ENCODE results near the gene ANKS1B.

Gene ANKS1B

GRCh38 chr12:99917711-99918402, 66.9 kb downstream of the ANKS1B start:
- DNase-seq (ENCODE audit: extremely low spot score), result no peak
- ChIA-PET CTCF (no interaction called here), POLR2A (no interaction called here)
- TF ChIP-seq CTCF (IDR thresholded peaks at IDR 0.05; ENCODE audit: control extremely low read depth, extremely low read depth, low read depth, missing control alignments), result no peak

GRCh38 chr12:99916555-99916954, 68.2 kb downstream of the ANKS1B start:
- no peak for TF ChIP-seq CTCF (IDR thresholded peaks at IDR 0.05; ENCODE audit: control extremely low read depth, extremely low read depth, low read depth, missing control alignments)
- ChIA-PET CTCF (interaction anchor here (1.4 kb wide), 1 partner anchor 9 kb away, joined by 4 read pairs; no protein-coding TSS in a partner anchor), POLR2A (no interaction called here)
- no peak for DNase-seq (ENCODE audit: extremely low spot score)

- DNase-seq (ENCODE audit: extremely low spot score), result no peak
These were observed 69.3 kb downstream of the ANKS1B start for GRCh38 chr12:99915251-99916082.

GRCh38 chr12:99914206-99914605, 70.5 kb downstream of the ANKS1B start:
- no peak for TF ChIP-seq CTCF (IDR thresholded peaks at IDR 0.05; ENCODE audit: control extremely low read depth, extremely low read depth, low read depth, missing control alignments)
- POLR2A ChIA-PET, result no interaction called here
- CTCF ChIA-PET, result no interaction called here
- DNase-seq (ENCODE audit: extremely low spot score), result no peak

More at GRCh38 chr12:99915251-99916082, 69.3 kb downstream of the ANKS1B start:
- no peak for TF ChIP-seq CTCF (IDR thresholded peaks at IDR 0.05; ENCODE audit: control extremely low read depth, extremely low read depth, low read depth, missing control alignments)
- ChIA-PET CTCF (interaction anchor here (1.4 kb wide), 1 partner anchor 10 kb away, joined by 4 read pairs; no protein-coding TSS in a partner anchor), POLR2A (no interaction called here)

- CTCF ChIA-PET, result no interaction called here
- peak; percentile 11 for DNase-seq (ENCODE audit: extremely low spot score)
- TF ChIP-seq CTCF (IDR thresholded peaks at IDR 0.05; ENCODE audit: control extremely low read depth, extremely low read depth, low read depth, missing control alignments), result no peak
- POLR2A ChIA-PET, result no interaction called here
These were observed 72.8 kb downstream of the ANKS1B start for GRCh38 chr12:99911967-99912366.

- no peak for DNase-seq (ENCODE audit: extremely low spot score)
- ChIA-PET POLR2A (no interaction called here), CTCF (no interaction called here)
- no peak for TF ChIP-seq CTCF (IDR thresholded peaks at IDR 0.05; ENCODE audit: control extremely low read depth, extremely low read depth, low read depth, missing control alignments)
These were observed 73.7 kb downstream of the ANKS1B start for GRCh38 chr12:99911081-99911480.

Data from GM10248 (cell line).